ENCODE measurements around the gene PLCXD3.
"Not testable (repeated sequence)": the region's sequence is repeated elsewhere in the genome, so short reads cannot be mapped to it uniquely, and the experiment has no call there.

Gene PLCXD3

GRCh38 chr5:41510176-41510831 lies at the start of gene PLCXD3:
Gene PLCXD3, minus strand, starts transcription at chr5:41510601. Its CDS starts 75 bp downstream, at chr5:41510526.
- peak; percentile 91 for DNase-seq

GRCh38 chr5:41559184-41559583 lies 48.8 kb upstream of the PLCXD3 start:
- no peak for DNase-seq

- DNase-seq: no peak
These were observed 47.9 kb upstream of the PLCXD3 start for GRCh38 chr5:41558295-41558694.

DNA sequence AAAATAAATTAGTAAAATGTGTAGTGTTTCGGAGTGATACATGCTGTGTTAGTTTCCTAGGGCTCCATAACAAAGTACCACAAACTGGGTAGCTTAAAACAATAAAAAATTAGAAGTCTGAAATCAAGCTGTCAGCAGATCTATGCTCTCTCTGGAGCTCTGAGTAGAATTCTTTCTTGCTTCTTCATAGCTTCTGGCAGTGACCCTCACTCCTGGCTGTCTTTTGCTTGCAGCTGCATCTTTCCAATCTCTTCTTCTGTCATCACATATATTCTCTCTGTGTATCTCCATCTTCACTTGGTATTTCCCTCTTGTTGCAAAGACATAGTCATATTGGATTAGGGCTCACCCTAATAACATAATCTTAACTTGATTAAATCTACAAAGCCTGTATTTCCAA lies 37.6 kb upstream of the PLCXD3 start:
- DNase-seq: no peak

- DNase-seq: no peak
These were observed 31.8 kb upstream of the PLCXD3 start for GRCh38 chr5:41542183-41542582.

GRCh38 chr5:41539454-41539853 lies 29.1 kb upstream of the PLCXD3 start:
- DNase-seq: no peak

DNA sequence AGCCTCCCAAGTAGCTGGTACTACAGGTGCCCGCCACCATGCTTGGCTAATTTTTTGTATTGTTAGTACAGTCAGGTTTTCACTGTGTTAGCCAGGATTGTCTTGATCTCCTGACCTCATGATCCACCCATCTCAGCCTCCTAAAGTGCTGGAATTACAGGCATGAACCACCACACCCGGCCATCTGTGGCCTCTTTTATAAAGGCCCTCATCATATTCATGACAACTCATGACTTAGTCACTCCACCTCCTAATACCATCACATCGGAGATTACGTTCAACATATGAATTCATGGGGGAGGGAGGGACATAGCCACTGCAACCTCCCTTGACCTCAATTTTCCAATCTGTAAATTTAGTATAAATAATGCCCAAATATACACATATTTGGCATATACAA lies 27.2 kb upstream of the PLCXD3 start:
- no peak for DNase-seq

GRCh38 chr5:41532485-41532884 lies 22.1 kb upstream of the PLCXD3 start:
- DNase-seq: no peak

- DNase-seq: no peak
These were observed 16.9 kb upstream of the PLCXD3 start for GRCh38 chr5:41527201-41527779.

DNA sequence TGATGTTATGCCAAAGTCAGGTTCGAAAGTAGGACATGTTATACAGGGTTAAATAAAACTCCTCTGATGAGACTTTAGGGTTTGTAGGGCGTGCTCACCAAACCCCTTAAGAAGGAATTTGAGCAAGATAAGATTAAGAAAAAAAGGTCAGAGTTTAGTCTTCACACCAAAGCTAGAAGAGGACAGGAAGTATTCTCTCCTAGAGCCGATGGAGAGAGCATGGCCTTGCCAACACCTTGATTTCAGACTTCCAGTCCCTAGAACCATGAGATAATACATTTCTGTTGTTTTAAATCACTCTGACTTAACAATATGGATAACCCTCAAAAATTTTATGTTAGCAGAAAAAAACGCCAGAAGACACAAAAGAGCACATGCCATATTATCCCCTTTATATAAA lies 16.3 kb upstream of the PLCXD3 start:
- DNase-seq: no peak

DNA sequence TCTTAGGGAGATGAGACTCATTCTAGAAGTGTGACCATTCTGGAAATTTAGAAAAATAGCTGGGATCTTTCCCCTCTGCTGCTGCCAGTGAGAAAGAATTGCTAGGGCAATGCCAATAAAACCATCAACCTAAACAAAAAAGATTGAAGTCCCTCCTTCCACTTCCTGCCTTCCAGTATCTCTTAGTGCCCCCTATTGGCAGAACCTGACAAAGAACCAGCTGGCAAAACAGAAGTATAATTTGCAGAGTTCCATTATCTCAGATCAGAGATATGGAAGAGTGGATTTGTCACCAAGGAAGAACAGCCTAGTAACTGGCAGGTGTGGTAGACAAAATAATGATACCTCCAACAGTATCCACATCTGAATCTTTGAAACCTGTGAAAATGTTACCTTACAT lies 13.8 kb upstream of the PLCXD3 start:
- no peak for DNase-seq

- DNase-seq: no peak
These were observed 11.9 kb upstream of the PLCXD3 start for GRCh38 chr5:41522193-41522786.

DNA sequence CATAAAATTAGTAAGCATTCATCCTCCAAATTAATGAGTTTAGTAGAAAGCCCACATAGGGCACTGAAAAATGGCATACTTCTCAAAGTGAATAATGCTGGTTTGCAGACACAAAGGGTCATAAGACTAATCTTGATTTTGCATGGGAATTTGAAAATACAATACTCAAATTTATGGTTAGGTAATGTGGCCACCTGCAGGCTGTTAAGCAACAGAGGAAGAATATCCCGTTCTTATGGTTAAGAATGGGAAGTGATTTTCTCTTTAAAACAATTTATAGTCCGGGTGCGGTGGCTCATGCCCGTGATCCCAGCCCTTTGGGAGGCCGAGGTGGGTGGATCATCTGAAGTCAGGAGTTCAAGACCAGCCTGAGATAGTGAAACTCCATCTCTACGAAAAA lies 9.4 kb upstream of the PLCXD3 start:
- DNase-seq: peak; percentile 33

- DNase-seq: no peak
These were observed 7.5 kb upstream of the PLCXD3 start for GRCh38 chr5:41517909-41518308.

- DNase-seq: no peak
These were observed 840 bp upstream of the PLCXD3 start for GRCh38 chr5:41511241-41511640.

DNA sequence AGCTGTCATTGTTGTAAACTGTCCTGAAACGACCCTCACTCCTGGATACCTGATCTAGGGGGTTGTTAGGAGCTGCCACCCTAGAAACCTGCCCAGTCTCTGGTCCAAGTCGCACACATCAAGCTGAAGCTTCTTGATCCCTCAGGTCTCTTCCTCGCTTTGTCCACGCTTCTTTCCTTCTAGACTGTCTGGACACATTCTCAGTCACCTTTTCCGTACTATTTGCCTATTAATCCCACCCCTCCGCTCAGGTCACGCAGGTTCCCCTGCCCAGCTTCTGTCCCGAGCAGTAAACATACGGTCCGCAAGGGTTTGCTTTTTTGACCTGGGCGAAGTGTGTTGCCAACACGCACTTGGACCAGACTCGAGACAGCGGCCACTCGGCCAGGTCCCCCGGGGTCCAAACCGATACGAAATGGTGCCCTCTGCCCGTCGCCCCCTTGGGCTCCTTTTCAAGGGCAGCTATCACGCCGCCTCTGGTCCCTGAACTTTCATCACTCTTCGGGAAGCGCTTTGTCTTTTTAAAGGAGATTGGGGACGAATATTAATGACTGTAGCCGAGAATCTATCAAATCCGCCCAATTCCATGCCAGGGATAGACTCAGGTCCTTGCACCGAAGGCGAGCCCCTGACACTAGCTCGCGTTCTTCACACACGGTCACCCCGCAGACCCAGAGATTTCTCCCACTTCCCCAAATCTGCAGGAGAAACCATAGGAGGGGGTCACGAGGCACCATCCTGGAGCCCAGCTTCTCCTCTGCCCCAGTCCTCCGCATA lies 814 bp downstream of the PLCXD3 start:
- no peak for DNase-seq

DNA sequence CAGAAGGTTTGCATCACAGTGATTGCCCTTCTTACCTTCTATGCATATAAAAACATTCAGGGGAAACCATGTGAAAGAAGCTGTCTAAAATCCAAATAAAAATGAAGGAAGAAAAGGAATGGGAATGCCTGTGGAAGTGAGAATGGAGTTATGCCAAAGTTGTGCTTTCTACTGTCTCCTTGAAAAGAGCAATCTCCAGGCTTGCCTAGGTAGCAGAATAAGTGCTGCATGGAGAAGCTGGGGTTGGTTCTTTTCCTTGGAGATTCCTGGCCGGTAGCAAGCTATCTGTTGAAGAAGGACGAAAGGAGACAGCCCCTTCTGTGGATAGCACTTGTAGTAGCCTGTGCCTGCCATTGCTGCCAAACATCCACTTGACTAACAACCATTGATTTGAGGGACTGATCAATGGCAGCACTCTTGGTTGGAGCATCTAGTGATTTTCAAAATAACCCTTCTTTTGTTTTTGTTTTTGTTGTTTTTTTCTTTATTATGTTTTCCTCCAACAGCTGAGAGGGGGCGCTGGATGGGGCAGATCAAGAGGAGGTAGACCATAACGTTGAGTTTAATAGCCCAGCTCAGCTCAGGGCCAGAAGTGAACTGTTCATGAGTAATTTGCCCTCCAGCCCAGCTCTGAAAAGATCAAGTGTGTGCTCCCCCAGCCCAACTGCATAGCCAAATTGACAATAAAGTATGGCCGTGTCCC lies 1.6 kb downstream of the PLCXD3 start:
- DNase-seq: no peak

DNA sequence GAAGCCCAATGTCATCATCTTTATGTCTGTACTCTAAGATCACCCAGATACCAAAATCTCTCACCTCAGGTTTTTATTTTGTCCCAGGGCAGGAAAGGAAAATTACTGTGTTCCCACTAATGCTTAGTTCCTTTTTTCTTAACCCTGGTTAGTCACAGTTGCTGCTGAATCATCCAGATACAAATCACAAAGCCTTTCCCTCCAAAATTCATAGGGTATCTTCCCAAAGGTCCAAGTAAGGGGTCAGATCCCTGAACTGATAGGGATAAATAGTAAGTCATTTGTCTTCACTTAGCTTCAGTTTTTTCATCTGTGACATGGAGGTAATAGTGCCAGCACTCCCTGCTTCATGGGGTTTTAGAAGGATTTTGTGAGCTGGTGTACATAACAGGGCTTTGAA lies 2.2 kb downstream of the PLCXD3 start:
- no peak for DNase-seq

- no peak for DNase-seq
These were observed 2.9 kb downstream of the PLCXD3 start for GRCh38 chr5:41507501-41507900.

DNA sequence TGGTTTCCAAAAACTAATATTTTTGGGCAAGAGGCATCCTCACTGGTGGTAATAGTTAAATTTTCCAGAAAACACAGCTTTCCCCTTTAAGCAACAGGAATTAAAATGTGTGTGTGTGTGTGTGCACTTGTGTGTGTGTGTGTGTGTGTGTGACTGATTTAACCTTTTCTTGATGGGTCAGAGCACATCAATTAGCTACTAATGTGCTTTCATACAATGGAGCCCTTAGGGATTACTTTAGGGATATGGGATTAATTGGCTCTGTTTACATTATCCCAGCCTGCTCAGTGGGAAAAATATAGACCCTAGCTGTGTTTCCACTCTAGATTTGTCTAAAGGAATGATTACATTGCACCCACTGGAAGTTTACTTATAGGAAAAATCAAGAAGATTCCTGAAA lies 6.5 kb downstream of the PLCXD3 start:
- DNase-seq: no peak

GRCh38 chr5:41503310-41503709 lies 7.1 kb downstream of the PLCXD3 start:
- DNase-seq: no peak

DNA sequence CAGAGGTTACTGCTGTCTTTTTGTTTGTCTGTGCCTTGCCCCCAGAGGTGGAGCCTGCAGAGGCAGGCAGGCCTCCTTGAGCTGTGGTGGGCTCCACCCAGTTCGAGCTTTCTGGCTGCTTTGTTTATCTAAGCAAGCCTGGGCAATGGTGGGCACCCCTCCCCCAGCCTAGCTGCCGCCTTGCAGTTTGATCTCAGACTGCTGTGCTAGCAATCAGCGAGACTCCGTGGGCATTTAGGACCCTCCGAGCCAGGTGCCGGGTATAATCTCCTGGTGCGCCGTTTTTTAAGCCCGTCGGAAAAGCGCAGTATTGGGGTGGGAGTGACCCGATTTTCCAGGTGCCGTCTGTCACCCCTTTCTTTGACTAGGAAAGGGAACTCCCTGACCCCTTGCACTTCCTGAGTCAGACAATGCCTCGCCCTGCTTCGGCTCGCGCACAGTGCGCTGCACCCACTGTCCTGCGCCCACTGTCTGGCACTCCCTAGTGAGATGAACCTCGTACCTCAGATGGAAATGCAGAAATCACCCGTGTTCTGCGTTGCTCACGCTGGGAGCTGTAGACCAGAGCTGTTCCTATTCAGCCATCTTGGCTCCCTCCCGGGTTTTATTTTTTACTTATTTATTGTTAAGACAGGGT lies 16.8 kb downstream of the PLCXD3 start:
- DNase-seq: not testable (repeated sequence)

DNA sequence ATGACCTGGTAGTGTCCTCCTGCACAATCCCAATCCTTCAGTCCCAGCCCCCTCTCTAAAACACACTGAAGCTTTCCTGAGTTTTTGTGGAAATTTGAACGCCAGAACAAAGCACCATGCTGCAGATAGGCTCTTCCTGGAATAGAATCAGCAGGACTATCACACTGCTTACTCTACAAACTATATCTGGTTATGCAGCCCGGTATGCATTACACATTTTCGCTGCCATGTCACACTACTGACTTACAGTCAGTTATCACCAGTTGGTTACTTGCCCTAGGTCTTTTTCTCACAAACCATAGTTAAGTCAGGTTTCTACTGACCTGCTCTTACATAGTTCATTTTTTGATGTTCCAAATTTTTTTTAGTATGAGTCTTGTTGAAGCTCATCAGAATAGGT lies 24.9 kb downstream of the PLCXD3 start:
- no peak for DNase-seq
